MM.1S (cell line): Measurements from ENCODE around the gene MICAL2.

Experiments
- EZH2 ChIP-seq: fragments of 300-600 bp; sonication (generic); optimal IDR thresholded peaks from 2 replicates; pipeline ENCODE3; 2017; ENCODE audit warnings: low read depth, mild to moderate bottlenecking, antibody characterized with exemption, low read length, mixed read lengths
- EZH2phosphoT487 ChIP-seq: fragments of 300-600 bp; sonication (generic); IDR thresholded peaks from 2 replicates; pipeline ENCODE4 v1.6.1; 2018; ENCODE audit warnings: antibody characterized with exemption, low read length
- TF ChIP-seq, protein P1 (sequence below): fragments of 300-600 bp; sonication (generic); IDR thresholded peaks from 2 replicates; pipeline ENCODE4 v1.5.1; 2016; ENCODE audit warnings: antibody characterized with exemption, low read length, mixed read lengths

DNA sequence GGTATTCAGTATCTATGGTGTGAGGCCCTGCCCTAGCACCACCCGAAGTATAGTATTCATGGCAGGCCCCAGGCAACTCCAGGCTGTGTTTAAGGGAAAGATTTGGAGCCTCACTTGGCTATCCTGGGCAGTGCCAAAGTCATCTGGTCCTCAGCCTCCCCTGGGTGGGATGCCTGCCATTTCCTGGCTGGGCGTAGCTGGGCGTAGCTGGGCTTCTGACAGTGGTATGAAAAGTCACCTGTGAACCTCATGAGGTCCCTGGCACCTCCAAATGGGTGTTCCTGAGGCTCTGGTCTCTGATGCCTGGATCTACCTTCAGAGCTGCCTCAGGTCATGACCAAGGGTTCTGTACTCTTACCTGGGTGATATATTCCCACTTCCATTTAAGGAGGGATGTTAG is 154.0 kb downstream of the MICAL2 start:
- TF ChIP-seq, protein P1, sequence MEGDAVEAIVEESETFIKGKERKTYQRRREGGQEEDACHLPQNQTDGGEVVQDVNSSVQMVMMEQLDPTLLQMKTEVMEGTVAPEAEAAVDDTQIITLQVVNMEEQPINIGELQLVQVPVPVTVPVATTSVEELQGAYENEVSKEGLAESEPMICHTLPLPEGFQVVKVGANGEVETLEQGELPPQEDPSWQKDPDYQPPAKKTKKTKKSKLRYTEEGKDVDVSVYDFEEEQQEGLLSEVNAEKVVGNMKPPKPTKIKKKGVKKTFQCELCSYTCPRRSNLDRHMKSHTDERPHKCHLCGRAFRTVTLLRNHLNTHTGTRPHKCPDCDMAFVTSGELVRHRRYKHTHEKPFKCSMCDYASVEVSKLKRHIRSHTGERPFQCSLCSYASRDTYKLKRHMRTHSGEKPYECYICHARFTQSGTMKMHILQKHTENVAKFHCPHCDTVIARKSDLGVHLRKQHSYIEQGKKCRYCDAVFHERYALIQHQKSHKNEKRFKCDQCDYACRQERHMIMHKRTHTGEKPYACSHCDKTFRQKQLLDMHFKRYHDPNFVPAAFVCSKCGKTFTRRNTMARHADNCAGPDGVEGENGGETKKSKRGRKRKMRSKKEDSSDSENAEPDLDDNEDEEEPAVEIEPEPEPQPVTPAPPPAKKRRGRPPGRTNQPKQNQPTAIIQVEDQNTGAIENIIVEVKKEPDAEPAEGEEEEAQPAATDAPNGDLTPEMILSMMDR: no peak
- no peak for TF ChIP-seq EZH2phosphoT487
- no peak for TF ChIP-seq EZH2
